H9 (cell line): Measurements from ENCODE around the gene FBXL7. TPM values are rescaled to one million over a fixed set of nuclear protein-coding genes. Genes with fewer than 3 reads are reported as not detected.

Source experiments
- DNase-seq: peaks from one replicate; pipeline ENCODE4 v3.0.0-alpha.2; 2017
- H2AFZ ChIP-seq: one replicate; pipeline ENCODE4 v1.6.1; 2013; ENCODE audit warnings: mild to moderate bottlenecking, low read length, control low read depth, moderate library complexity
- H2AK5ac ChIP-seq: 2 replicates; pipeline ENCODE4 v1.6.1; 2013; ENCODE audit warnings: low read length, control low read depth, mixed read lengths; ENCODE audit not compliant: insufficient read length
- H2BK120ac ChIP-seq: one replicate; pipeline ENCODE4 v1.6.1; 2013; ENCODE audit warnings: low read depth, mild to moderate bottlenecking, low read length, control low read depth, inconsistent platforms; ENCODE audit not compliant: poor library complexity, severe bottlenecking
- H2BK12ac ChIP-seq: 2 replicates; pipeline ENCODE4 v1.6.1; 2013; ENCODE audit warnings: low read length, control low read depth, mixed read lengths, low read depth; ENCODE audit not compliant: insufficient read length
- H2BK15ac ChIP-seq: 2 replicates; pipeline ENCODE4 v1.6.1; 2013; ENCODE audit warnings: low read depth, low read length, control low read depth
- H2BK20ac ChIP-seq: one replicate; pipeline ENCODE4 v1.6.1; 2013; ENCODE audit warnings: low read depth, mild to moderate bottlenecking, low read length, control low read depth, inconsistent platforms; ENCODE audit not compliant: poor library complexity, severe bottlenecking
- H2BK5ac ChIP-seq: 2 replicates; pipeline ENCODE4 v1.6.1; 2013; ENCODE audit warnings: low read length, control low read depth, mixed read lengths; ENCODE audit not compliant: insufficient read length
- H3K14ac ChIP-seq: 2 replicates; pipeline ENCODE4 v1.6.1; 2013; ENCODE audit warnings: low read length, control low read depth; ENCODE audit not compliant: insufficient read depth
- H3K18ac ChIP-seq: 2 replicates; pipeline ENCODE4 v1.6.1; 2013; ENCODE audit warnings: low read depth, mild to moderate bottlenecking, mixed read lengths, low read length, control low read depth; ENCODE audit not compliant: insufficient read length
- H3K23ac ChIP-seq: 2 replicates; pipeline ENCODE4 v1.6.1; 2013; ENCODE audit warnings: low read length, control low read depth, mixed read lengths, low read depth; ENCODE audit not compliant: insufficient read length
- H3K23me2 ChIP-seq: 2 replicates; pipeline ENCODE4 v1.6.1; 2013; ENCODE audit warnings: low read depth, mild to moderate bottlenecking, mixed read lengths, low read length, control low read depth; ENCODE audit not compliant: insufficient read length, poor library complexity, severe bottlenecking
- H3K27ac ChIP-seq: 2 replicates; pipeline ENCODE4 v1.5.1; 2013; ENCODE audit warnings: low read length, control low read depth, mixed read lengths, low read depth; ENCODE audit not compliant: insufficient read length
- H3K27me3 ChIP-seq: 2 replicates; pipeline ENCODE4 v1.6.1; 2013; ENCODE audit warnings: low read length, control low read depth, inconsistent platforms; ENCODE audit not compliant: insufficient read depth
- H3K4ac ChIP-seq: 2 replicates; pipeline ENCODE4 v1.6.1; 2013; ENCODE audit warnings: low read depth, mild to moderate bottlenecking, control low read depth, inconsistent platforms, low read length, moderate library complexity
- H3K4me1 ChIP-seq: 2 replicates; pipeline ENCODE4 v1.6.1; 2013; ENCODE audit warnings: low read length, control low read depth, inconsistent platforms; ENCODE audit not compliant: insufficient read depth
- H3K4me2 ChIP-seq: 2 replicates; pipeline ENCODE4 v1.6.1; 2013; ENCODE audit warnings: low read length, control low read depth, mixed read lengths; ENCODE audit not compliant: insufficient read length, insufficient read depth
- H3K56ac ChIP-seq: 2 replicates; pipeline ENCODE4 v1.6.1; 2013; ENCODE audit warnings: low read depth, mild to moderate bottlenecking, mixed read lengths, low read length, control low read depth; ENCODE audit not compliant: insufficient read length
- H3K79me1 ChIP-seq: 2 replicates; pipeline ENCODE4 v1.6.1; 2013; ENCODE audit warnings: low read depth, mild to moderate bottlenecking, moderate library complexity, low read length, control low read depth, inconsistent platforms; ENCODE audit not compliant: insufficient read depth, poor library complexity, severe bottlenecking
- H3K79me2 ChIP-seq: 2 replicates; pipeline ENCODE4 v1.6.1; 2013; ENCODE audit warnings: low read length, control low read depth, inconsistent platforms; ENCODE audit not compliant: insufficient read depth
- H3K9ac ChIP-seq: 2 replicates; pipeline ENCODE4 v1.6.1; 2013; ENCODE audit warnings: low read length, control low read depth, mixed read lengths; ENCODE audit not compliant: insufficient read length; ENCODE audit errors: extremely low read depth
- H3K9me3 ChIP-seq: one replicate; pipeline ENCODE4 v1.6.1; 2013; ENCODE audit warnings: low read depth, low read length, inconsistent platforms; ENCODE audit not compliant: control insufficient read depth
- H3T11ph ChIP-seq: one replicate; pipeline ENCODE4 v1.6.1; 2013; ENCODE audit warnings: mild to moderate bottlenecking, low read length, control low read depth, inconsistent platforms
- H4K20me1 ChIP-seq: one replicate; pipeline ENCODE4 v1.6.1; 2013; ENCODE audit not compliant: control insufficient read depth, insufficient read length, insufficient read depth
- H4K5ac ChIP-seq: 2 replicates; pipeline ENCODE4 v1.6.1; 2013; ENCODE audit warnings: low read depth, mild to moderate bottlenecking, mixed read lengths, low read length, control low read depth; ENCODE audit not compliant: insufficient read length
- H4K8ac ChIP-seq: replicated peaks from 2 replicates; pipeline ENCODE4 v1.6.1; 2013; ENCODE audit warnings: low read length, control low read depth, mixed read lengths, low read depth; ENCODE audit not compliant: insufficient read length
- H4K91ac ChIP-seq: 2 replicates; pipeline ENCODE4 v1.6.1; 2013; ENCODE audit warnings: low read depth, mild to moderate bottlenecking, moderate library complexity, mixed read lengths, low read length, control low read depth; ENCODE audit not compliant: insufficient read length
- H3K27ac Mint-ChIP-seq, 3 experiments: 2 replicates in 2 of 3; 3 replicates in 1 of 3; pipeline ENCODE4 v1.8.0; 2020 to 2021; ENCODE audit warnings: mixed read lengths in 3 of 3, mild to moderate bottlenecking in 1 of 3, moderate library complexity in 1 of 3
- H3K27me3 Mint-ChIP-seq: 2 replicates; pipeline ENCODE4 v1.8.0; 2021; ENCODE audit warnings: low read depth, mild to moderate bottlenecking, moderate library complexity, mixed read lengths
- H3K36me3 Mint-ChIP-seq, 3 experiments: 2 replicates in 2 of 3; 3 replicates in 1 of 3; pipeline ENCODE4 v1.8.0; 2020 to 2021; ENCODE audit warnings: low read depth in 3 of 3, mixed read lengths in 3 of 3; ENCODE audit not compliant: insufficient read depth in 1 of 3
- H3K4me1 Mint-ChIP-seq, 2 experiments: 2 replicates each; pipeline ENCODE4 v1.8.0; 2020; ENCODE audit warnings: mixed read lengths in 2 of 2
- H3K4me3 Mint-ChIP-seq, 2 experiments: 2 replicates in 1 of 2; 3 replicates in 1 of 2; pipeline ENCODE4 v1.8.0; 2020 to 2021; ENCODE audit warnings: mild to moderate bottlenecking in 2 of 2, mixed read lengths in 2 of 2, moderate library complexity in 1 of 2
- H3K9me3 Mint-ChIP-seq, 2 experiments: 2 replicates in 1 of 2; 3 replicates in 1 of 2; pipeline ENCODE4 v1.8.0; 2020; ENCODE audit warnings: mild to moderate bottlenecking in 2 of 2, mixed read lengths in 2 of 2, moderate library complexity in 1 of 2
- CTCF ChIP-seq: fragments of 200-600 bp; sonication (generic); conservative IDR thresholded peaks from 3 replicates; pipeline ENCODE4 v1.8.0; 2021; ENCODE audit warnings: antibody characterized with exemption, mild to moderate bottlenecking
- WGBS: extraction: QIAGEN DNeasy Blood & Tissue Kit; methylation state at CpG from one replicate; pipeline ENCODE4 v1.1.7; 2013; ENCODE audit warnings: missing lambda C conversion rate, low lambda C conversion rate, mixed read lengths; ENCODE audit not compliant: insufficient read length; ENCODE audit errors: extremely low coverage; 5-methylcytosine and 5-hydroxymethylcytosine counted together
- total RNA-seq: library from RNA; stranded (reverse); gene quantifications from 2 replicates; pipeline ENCODE4 v1.2.1, GENCODE V29; 2021

FBXL7 gene
- total RNA-seq, 1 experiment from 2014 or later = 14.6 TPM

GRCh38 chr5:15796096-15796495 lies 296.1 kb downstream of the FBXL7 start:
- no CpG with 5 or more reads among the region's 2 CpGs for WGBS
- H3K4me1 Mint-ChIP-seq = peaks cover 41 to 45% of the 10 kb centered on the region in 2 experiments
- no peak overlapping the region for H3K27ac ChIP-seq

More at GRCh38 chr5:15796096-15796495, 296.1 kb downstream of the FBXL7 start:
- H3K18ac ChIP-seq = no peak overlapping the region
- H3K14ac ChIP-seq = no peak overlapping the region
- no peak overlapping the region for H2BK15ac ChIP-seq
- H3K9me3 ChIP-seq = no peaks in the 10 kb centered on the region
- no peak for DNase-seq
- H2BK12ac ChIP-seq = no peak overlapping the region
- no peak overlapping the region for H3K23ac ChIP-seq
- no peak overlapping the region for H3K9ac ChIP-seq
- H4K20me1 ChIP-seq = no peaks in the 10 kb centered on the region
- TF ChIP-seq CTCF = no peak
- 0 out of 7 replicates have a peak overlapping the region, but pooled peaks of 1 of the 3 experiments have one; percentile 66 for H3K27ac Mint-ChIP-seq
- H4K91ac ChIP-seq = no peak overlapping the region
- no peak overlapping the region for H3K4me3 Mint-ChIP-seq
- H3K27me3 Mint-ChIP-seq = no peaks in the 10 kb centered on the region; the same call in 1 of the 2 replicates
- peaks cover 4 to 16% (median 8%) of the 10 kb centered on the region in 3 experiments; a peak in 5 of 7 replicates for H3K36me3 Mint-ChIP-seq
- peaks cover 6 to 12% of the 10 kb centered on the region in 2 experiments; a peak in 4 of 5 replicates for H3K9me3 Mint-ChIP-seq
- no peak overlapping the region for H2BK5ac ChIP-seq
- no peaks in the 10 kb centered on the region for H3K79me2 ChIP-seq
- H3K4me2 ChIP-seq = no peak overlapping the region
- H4K5ac ChIP-seq = no peak overlapping the region
- H3K27me3 ChIP-seq = no peaks in the 10 kb centered on the region
- no peak overlapping the region for H3K4ac ChIP-seq
- no peak overlapping the region for H2BK20ac ChIP-seq
- no peak overlapping the region for H3T11ph ChIP-seq
- H3K79me1 ChIP-seq = no peaks in the 10 kb centered on the region
- no peak overlapping the region for H2BK120ac ChIP-seq
- H3K23me2 ChIP-seq = no peaks in the 10 kb centered on the region
- H2AFZ ChIP-seq = no peak overlapping the region
- H3K56ac ChIP-seq = no peak overlapping the region
- H4K8ac ChIP-seq = no peak overlapping the region
- H2AK5ac ChIP-seq = no peak overlapping the region
- peaks cover 6% of the 10 kb centered on the region; the same call in 1 of the 2 replicates for H3K4me1 ChIP-seq
